ENCODE results near the gene DPP6.

DPP6 gene

DNA sequence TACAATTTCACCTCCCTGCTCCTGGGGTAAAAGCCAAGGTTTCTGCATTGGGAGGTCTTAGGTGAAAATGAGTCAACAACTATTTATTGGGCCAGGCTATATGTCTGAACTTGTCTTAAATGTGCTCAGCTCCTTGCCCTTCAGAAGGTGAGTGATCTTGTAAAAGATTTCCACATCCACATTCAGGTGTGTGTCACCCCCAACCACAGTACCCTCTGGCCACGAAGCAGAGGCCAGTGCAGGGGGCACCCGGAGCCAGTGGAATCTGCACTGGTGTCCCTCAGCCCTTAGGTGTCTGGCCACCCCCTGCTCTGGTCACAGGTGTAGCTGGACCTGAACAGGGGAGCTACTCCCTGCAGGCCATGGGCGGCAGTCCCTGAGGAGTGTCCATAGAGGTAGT lies 752.3 kb downstream of the DPP6 start:
- H3K36me3 ChIP-seq, result no peaks in the 10 kb centered on the region
- H3K4me3 ChIP-seq (ENCODE audit: low read depth, low read length), result no peak overlapping the region
- TF ChIP-seq, protein P1, sequence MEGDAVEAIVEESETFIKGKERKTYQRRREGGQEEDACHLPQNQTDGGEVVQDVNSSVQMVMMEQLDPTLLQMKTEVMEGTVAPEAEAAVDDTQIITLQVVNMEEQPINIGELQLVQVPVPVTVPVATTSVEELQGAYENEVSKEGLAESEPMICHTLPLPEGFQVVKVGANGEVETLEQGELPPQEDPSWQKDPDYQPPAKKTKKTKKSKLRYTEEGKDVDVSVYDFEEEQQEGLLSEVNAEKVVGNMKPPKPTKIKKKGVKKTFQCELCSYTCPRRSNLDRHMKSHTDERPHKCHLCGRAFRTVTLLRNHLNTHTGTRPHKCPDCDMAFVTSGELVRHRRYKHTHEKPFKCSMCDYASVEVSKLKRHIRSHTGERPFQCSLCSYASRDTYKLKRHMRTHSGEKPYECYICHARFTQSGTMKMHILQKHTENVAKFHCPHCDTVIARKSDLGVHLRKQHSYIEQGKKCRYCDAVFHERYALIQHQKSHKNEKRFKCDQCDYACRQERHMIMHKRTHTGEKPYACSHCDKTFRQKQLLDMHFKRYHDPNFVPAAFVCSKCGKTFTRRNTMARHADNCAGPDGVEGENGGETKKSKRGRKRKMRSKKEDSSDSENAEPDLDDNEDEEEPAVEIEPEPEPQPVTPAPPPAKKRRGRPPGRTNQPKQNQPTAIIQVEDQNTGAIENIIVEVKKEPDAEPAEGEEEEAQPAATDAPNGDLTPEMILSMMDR (IDR thresholded peaks at IDR 0.05; ENCODE audit: low read depth, low read length), result no peak
- H3K9me3 ChIP-seq, result no peaks in the 10 kb centered on the region
- H3K4me1 ChIP-seq, result no peaks in the 10 kb centered on the region
- DNase-seq, result no peak
- H3K27me3 ChIP-seq, result no peaks in the 10 kb centered on the region

DNA sequence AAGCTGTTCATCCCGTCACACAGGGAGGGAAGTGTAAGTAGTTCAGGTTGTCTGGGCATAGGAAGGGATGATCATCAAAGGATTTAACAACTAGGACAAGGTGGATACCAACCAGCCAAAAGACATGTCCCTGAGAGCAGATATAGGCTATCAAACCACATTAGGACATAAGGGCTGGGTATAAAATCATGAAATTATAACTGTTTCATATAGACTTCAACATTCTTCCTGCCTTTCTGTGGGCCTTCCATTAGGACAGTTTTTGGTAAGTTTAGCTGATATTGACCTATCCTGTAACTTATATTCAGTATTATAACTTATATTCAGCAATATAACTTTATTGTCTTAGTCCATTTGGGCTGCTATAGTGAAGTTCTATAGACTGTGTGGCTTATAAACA lies 759.8 kb downstream of the DPP6 start:
- Histone ChIP-seq H3K9me3 (peaks cover 5% of the 10 kb centered on the region; the same call in 1 of the 2 replicates), H3K4me1 (no peaks in the 10 kb centered on the region), H3K4me3 (ENCODE audit: low read depth, low read length) (no peak overlapping the region), H3K27me3 (no peaks in the 10 kb centered on the region), H3K36me3 (0 out of 2 replicates have a peak, but pooled peaks cover 2% of the 10 kb centered on the region)
- TF ChIP-seq, protein P1 (IDR thresholded peaks at IDR 0.05; ENCODE audit: low read depth, low read length), result no peak
- DNase-seq, result no peak

DNA sequence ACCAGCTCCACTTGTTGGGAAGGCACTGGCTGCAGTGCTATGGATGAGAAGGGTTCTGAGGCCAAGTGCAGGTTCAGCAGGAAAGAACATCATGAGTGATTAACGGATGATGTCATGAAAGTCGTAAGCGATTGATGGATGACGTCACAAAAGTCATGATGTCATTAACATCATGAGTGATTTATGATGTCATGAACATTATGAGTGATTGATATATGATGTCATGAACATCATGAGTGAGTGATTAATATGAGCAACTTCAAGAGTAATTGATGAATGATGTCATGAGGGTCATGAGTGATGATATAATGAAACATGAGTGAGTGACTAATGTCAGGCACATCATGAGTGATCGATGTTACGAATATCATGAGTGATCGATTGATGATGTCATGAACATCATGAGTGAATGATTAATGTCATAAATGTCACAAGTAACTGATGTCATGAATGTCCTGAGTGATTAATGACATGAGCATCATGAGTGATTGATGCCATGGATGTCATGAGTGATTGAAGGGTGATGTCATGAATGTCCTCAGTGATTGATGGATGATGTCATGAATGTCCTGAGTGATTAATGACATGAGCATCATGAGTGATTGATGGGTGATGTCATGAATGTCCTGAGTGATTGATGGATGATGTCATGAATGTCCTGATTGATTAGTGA lies 765.2 kb downstream of the DPP6 start:
- Histone ChIP-seq H3K36me3 (no peaks in the 10 kb centered on the region), H3K9me3 (peaks cover 1% of the 10 kb centered on the region; the same call in 1 of the 2 replicates), H3K27me3 (no peaks in the 10 kb centered on the region), H3K4me3 (ENCODE audit: low read depth, low read length) (no peak overlapping the region), H3K4me1 (no peaks in the 10 kb centered on the region)
- no peak for DNase-seq
- TF ChIP-seq, protein P1 (IDR thresholded peaks at IDR 0.05; ENCODE audit: low read depth, low read length), result no peak

DNA sequence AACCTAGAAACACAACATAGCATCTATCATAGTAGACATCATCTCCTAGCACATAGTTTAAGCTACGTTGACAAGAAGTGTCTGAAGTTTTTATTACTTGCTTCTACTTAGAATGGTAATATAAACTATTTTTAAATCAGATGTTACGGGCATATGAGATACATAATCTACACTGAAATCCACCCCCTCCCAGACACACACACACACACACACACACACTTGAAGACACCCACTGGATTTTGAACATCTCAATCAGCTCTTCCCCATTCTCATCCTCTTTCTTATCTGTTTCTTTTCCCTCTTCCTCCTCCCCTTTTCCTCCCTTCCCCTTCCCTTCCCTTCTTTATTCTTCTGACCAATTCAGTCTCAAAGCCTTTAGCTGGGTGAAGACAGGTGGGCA lies 774.8 kb downstream of the DPP6 start:
- H3K27me3 ChIP-seq, result no peaks in the 10 kb centered on the region
- no peak for DNase-seq
- no peaks in the 10 kb centered on the region for H3K36me3 ChIP-seq
- TF ChIP-seq, protein P1 (IDR thresholded peaks at IDR 0.05; ENCODE audit: low read depth, low read length), result no peak
- no peaks in the 10 kb centered on the region for H3K9me3 ChIP-seq
- no peak overlapping the region for H3K4me3 ChIP-seq (ENCODE audit: low read depth, low read length)
- no peaks in the 10 kb centered on the region for H3K4me1 ChIP-seq

DNA sequence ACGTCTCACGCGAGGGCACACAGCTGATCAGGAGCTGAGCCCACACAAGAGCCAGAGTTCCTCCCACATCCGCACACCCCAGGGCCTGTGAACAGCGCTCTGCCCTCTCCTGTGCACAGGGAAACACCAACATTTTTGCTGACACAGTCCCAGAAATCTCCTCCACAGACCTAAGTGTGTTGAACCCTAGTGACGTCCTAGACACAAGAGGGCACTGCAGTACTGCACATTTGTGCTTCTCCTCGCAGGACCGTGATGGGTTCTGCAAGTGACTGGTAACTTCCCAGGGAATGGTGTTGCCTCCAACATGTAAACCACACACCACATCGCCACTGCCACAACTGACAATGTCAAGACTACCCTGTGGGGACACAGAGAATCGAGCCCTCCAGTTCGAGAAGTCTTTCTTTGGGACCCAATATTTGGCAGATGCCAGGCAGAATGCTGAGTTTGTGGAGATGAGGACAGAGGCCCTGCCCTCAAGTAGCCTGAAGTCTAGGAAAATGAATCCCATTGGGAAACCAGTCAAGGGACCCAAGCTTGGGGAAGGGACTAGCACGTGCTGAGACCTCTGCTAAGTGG lies 780.5 kb downstream of the DPP6 start:
- no peaks in the 10 kb centered on the region for H3K36me3 ChIP-seq
- H3K4me3 ChIP-seq (ENCODE audit: low read depth, low read length), result no peak overlapping the region
- DNase-seq, result peak; percentile 57
- TF ChIP-seq, protein P1 (IDR thresholded peaks at IDR 0.05; ENCODE audit: low read depth, low read length), result peak; percentile 68
- H3K4me1 ChIP-seq, result no peaks in the 10 kb centered on the region; the same call in 1 of the 2 replicates
- no peaks in the 10 kb centered on the region for H3K27me3 ChIP-seq
- no peaks in the 10 kb centered on the region for H3K9me3 ChIP-seq

DNA sequence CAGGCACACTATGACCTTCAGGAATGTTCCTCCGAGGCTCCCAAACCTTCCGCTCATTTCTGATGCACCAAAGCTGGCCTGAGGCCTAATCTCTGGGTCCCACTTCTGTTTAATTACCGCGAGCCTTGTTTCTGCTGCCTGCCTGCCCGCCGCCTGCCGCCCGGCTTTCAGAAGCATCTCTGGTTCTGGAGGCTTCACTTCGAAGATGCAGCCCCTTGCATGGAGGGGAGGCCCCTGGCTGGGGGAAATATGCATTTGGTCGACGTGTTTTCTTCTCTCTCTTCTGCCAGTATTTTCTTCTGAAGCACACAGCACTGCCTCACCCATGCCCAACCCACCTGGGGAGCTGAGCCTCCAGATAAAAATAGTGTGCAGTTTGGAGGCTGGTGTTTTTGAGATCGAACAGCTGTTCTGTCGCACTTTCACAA lies 783.8 kb downstream of the DPP6 start:
- H3K4me3 ChIP-seq (ENCODE audit: low read depth, low read length), result no peak overlapping the region
- no peaks in the 10 kb centered on the region; the same call in 1 of the 2 replicates for H3K4me1 ChIP-seq
- no peaks in the 10 kb centered on the region for H3K27me3 ChIP-seq
- TF ChIP-seq, protein P1 (IDR thresholded peaks at IDR 0.05; ENCODE audit: low read depth, low read length), result no peak
- no peaks in the 10 kb centered on the region for H3K9me3 ChIP-seq
- no peak for DNase-seq
- H3K36me3 ChIP-seq, result no peaks in the 10 kb centered on the region; the same call in 1 of the 2 replicates

Measured in BE2C (cell line).